H1 (cell line): Measurements from ENCODE around the gene HS3ST6. TPM values are rescaled to one million over a fixed set of nuclear protein-coding genes. Genes with fewer than 3 reads are reported as not detected.

ENCODE experiments used
- BCL11A ChIP-seq, 2 experiments: IDR thresholded peaks; one replicate each; pipeline ENCODE4 v1.6.1; 2011; ENCODE audit warnings: low read depth in 2 of 2, low read length in 2 of 2, mild to moderate bottlenecking in 2 of 2
- CEBPB ChIP-seq: IDR thresholded peaks from 2 replicates; pipeline ENCODE4 v1.6.1; 2012; ENCODE audit warnings: low read depth, low read length
- MAFK ChIP-seq: IDR thresholded peaks from 2 replicates; pipeline ENCODE4 v1.6.1; 2012; ENCODE audit warnings: low read depth, mild to moderate bottlenecking, improper control_type of control experiment, low read length
- RAD21 ChIP-seq, 2 experiments: IDR thresholded peaks in 1 of 2; conservative IDR thresholded peaks in 1 of 2; 2 replicates each; pipeline ENCODE4 v1.6.1; 2011; ENCODE audit warnings: low read depth in 2 of 2, low read length in 2 of 2, improper control_type of control experiment in 1 of 2, inconsistent platforms in 1 of 2, mild to moderate bottlenecking in 1 of 2, moderate library complexity in 1 of 2
- polyA plus RNA-seq, 7 experiments: library from polyadenylated mRNA; depleted of rRNA in 3 of 7; stranded (reverse) in 5 of 7; unstranded in 2 of 7; fragments of >200 nt in 5 of 7; fragments of 200-250 nt in 2 of 7; gene quantifications; 1 replicate in 5 of 7; 2 replicates in 1 of 7; 4 replicates in 1 of 7; pipeline versions ENCODE4 v1.2.1 to v1.2.3, GENCODE V29; 2011 to 2013; ENCODE audit warnings: missing spikeins in 2 of 7, mixed read lengths in 2 of 7
- total RNA-seq: library from RNA; stranded (reverse); fragmentation: NEBNext Ultra II Directional; extraction: Animal tissue kit (Norgen Biotek cat#: 25700); gene quantifications from 2 replicates; pipeline ENCODE4 v1.2.1, GENCODE V29; 2021
- TF ChIP-seq, protein P1 (sequence below): fragments of 300-600 bp; sonication (generic); IDR thresholded peaks from 2 replicates; pipeline ENCODE4 v1.7.1; 2012; ENCODE audit warnings: low read length, moderate library complexity, mild to moderate bottlenecking, inconsistent platforms; ENCODE audit not compliant: insufficient replicate concordance
- TF ChIP-seq, protein P2 (sequence below), 3 experiments: IDR thresholded peaks; 1 replicate in 2 of 3; 2 replicates in 1 of 3; pipeline versions ENCODE4 v1.5.1 to v1.6.1; 2011; ENCODE audit warnings: low read length in 3 of 3, mild to moderate bottlenecking in 3 of 3, inconsistent platforms in 2 of 3, low read depth in 1 of 3, moderate library complexity in 1 of 3; ENCODE audit not compliant: insufficient read depth in 1 of 3; ENCODE audit errors: control extremely low read depth in 1 of 3

The HS3ST6 gene
- total and polyA plus RNA-seq, 2 of the 8 experiments (the other 6 are each of a cell fraction or from before 2014, with no cell fraction given) = 0.36 to 0.39 TPM

DNA sequence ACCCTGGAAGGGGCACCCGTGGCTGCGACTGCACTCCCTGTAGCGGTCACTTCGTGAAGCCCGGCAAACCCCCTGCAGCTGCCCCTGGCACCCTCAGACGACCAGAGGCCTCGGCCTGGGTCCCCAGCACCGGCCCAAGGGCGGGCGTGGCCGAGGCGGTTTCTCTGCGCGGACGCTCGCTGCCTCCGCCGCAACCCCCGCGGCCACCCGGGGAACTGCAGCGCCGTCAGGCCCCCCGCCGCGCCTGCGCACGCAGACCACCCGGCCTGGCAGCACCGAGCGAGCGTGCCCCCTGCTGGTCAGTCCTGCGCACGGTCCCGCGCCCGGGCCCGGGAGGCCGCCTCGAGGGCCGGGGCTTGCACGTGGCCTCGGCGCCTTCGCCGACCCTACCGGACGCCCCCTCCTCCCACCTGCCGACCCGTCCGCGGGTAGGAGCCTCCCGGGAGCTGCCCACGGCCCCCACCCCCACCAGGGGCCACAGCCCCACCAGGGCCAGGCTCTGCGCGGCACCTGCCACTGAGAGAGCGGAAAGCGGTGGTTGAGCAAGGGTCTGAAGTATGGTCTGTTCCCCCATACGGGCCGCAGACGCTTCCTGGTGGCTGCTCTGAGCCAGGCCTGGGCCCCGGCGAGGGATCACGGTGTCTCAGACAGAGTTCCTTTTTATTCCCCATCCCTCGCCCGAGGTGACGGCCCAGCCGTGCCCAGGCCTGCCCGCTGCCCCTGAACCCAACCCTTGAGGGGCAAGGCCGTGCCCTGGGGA, 11.5 kb upstream of the HS3ST6 start (continued):
- TF ChIP-seq, protein P1, sequence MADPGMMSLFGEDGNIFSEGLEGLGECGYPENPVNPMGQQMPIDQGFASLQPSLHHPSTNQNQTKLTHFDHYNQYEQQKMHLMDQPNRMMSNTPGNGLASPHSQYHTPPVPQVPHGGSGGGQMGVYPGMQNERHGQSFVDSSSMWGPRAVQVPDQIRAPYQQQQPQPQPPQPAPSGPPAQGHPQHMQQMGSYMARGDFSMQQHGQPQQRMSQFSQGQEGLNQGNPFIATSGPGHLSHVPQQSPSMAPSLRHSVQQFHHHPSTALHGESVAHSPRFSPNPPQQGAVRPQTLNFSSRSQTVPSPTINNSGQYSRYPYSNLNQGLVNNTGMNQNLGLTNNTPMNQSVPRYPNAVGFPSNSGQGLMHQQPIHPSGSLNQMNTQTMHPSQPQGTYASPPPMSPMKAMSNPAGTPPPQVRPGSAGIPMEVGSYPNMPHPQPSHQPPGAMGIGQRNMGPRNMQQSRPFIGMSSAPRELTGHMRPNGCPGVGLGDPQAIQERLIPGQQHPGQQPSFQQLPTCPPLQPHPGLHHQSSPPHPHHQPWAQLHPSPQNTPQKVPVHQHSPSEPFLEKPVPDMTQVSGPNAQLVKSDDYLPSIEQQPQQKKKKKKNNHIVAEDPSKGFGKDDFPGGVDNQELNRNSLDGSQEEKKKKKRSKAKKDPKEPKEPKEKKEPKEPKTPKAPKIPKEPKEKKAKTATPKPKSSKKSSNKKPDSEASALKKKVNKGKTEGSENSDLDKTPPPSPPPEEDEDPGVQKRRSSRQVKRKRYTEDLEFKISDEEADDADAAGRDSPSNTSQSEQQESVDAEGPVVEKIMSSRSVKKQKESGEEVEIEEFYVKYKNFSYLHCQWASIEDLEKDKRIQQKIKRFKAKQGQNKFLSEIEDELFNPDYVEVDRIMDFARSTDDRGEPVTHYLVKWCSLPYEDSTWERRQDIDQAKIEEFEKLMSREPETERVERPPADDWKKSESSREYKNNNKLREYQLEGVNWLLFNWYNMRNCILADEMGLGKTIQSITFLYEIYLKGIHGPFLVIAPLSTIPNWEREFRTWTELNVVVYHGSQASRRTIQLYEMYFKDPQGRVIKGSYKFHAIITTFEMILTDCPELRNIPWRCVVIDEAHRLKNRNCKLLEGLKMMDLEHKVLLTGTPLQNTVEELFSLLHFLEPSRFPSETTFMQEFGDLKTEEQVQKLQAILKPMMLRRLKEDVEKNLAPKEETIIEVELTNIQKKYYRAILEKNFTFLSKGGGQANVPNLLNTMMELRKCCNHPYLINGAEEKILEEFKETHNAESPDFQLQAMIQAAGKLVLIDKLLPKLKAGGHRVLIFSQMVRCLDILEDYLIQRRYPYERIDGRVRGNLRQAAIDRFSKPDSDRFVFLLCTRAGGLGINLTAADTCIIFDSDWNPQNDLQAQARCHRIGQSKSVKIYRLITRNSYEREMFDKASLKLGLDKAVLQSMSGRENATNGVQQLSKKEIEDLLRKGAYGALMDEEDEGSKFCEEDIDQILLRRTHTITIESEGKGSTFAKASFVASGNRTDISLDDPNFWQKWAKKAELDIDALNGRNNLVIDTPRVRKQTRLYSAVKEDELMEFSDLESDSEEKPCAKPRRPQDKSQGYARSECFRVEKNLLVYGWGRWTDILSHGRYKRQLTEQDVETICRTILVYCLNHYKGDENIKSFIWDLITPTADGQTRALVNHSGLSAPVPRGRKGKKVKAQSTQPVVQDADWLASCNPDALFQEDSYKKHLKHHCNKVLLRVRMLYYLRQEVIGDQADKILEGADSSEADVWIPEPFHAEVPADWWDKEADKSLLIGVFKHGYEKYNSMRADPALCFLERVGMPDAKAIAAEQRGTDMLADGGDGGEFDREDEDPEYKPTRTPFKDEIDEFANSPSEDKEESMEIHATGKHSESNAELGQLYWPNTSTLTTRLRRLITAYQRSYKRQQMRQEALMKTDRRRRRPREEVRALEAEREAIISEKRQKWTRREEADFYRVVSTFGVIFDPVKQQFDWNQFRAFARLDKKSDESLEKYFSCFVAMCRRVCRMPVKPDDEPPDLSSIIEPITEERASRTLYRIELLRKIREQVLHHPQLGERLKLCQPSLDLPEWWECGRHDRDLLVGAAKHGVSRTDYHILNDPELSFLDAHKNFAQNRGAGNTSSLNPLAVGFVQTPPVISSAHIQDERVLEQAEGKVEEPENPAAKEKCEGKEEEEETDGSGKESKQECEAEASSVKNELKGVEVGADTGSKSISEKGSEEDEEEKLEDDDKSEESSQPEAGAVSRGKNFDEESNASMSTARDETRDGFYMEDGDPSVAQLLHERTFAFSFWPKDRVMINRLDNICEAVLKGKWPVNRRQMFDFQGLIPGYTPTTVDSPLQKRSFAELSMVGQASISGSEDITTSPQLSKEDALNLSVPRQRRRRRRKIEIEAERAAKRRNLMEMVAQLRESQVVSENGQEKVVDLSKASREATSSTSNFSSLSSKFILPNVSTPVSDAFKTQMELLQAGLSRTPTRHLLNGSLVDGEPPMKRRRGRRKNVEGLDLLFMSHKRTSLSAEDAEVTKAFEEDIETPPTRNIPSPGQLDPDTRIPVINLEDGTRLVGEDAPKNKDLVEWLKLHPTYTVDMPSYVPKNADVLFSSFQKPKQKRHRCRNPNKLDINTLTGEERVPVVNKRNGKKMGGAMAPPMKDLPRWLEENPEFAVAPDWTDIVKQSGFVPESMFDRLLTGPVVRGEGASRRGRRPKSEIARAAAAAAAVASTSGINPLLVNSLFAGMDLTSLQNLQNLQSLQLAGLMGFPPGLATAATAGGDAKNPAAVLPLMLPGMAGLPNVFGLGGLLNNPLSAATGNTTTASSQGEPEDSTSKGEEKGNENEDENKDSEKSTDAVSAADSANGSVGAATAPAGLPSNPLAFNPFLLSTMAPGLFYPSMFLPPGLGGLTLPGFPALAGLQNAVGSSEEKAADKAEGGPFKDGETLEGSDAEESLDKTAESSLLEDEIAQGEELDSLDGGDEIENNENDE = no peak
- TF ChIP-seq, protein P2, sequence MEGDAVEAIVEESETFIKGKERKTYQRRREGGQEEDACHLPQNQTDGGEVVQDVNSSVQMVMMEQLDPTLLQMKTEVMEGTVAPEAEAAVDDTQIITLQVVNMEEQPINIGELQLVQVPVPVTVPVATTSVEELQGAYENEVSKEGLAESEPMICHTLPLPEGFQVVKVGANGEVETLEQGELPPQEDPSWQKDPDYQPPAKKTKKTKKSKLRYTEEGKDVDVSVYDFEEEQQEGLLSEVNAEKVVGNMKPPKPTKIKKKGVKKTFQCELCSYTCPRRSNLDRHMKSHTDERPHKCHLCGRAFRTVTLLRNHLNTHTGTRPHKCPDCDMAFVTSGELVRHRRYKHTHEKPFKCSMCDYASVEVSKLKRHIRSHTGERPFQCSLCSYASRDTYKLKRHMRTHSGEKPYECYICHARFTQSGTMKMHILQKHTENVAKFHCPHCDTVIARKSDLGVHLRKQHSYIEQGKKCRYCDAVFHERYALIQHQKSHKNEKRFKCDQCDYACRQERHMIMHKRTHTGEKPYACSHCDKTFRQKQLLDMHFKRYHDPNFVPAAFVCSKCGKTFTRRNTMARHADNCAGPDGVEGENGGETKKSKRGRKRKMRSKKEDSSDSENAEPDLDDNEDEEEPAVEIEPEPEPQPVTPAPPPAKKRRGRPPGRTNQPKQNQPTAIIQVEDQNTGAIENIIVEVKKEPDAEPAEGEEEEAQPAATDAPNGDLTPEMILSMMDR (IDR thresholded peaks at IDR 0.05; ENCODE audit: control extremely low read depth in 1 of 3, insufficient read depth in 1 of 3, low read depth in 1 of 3, low read length in 3 of 3) = peak; percentile 87 to 99 (median 89)
- TF ChIP-seq MAFK (no peak), CEBPB (no peak), RAD21 (IDR thresholded peaks at IDR 0.05 in 1 of 2, conservative IDR thresholded peaks at IDR 0.05 in 1 of 2; ENCODE audit: low read depth in 2 of 2, low read length in 2 of 2) (peak; percentile 51 to 76), BCL11A (IDR thresholded peaks at IDR 0.05; ENCODE audit: low read depth in 2 of 2, low read length in 2 of 2) (no peak)
- TF ChIP-seq, all 59 proteins: peak for 24
